Measurements from ENCODE around the gene BCAS4.

DNA sequence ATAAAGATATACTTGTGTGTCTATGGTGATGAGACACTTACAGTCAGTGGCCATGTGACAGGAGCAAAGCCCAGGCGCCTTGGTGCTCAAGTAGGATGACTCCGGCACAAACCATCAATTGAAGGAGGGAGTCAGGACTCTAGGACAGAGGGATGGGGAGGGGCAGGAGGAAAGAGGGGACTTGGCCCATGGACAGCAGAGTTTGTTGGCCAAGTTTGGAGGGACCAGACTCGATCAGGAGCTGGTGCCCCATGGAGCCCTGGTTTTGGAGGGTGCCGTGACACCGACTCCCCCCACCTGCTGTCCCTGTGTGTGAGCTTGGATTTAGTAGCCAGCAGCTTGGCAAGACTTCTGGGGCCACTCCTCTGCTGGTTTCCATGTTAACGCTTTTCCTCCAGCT is 70.3 kb downstream of the BCAS4 start:
- TF ChIP-seq, protein P1, sequence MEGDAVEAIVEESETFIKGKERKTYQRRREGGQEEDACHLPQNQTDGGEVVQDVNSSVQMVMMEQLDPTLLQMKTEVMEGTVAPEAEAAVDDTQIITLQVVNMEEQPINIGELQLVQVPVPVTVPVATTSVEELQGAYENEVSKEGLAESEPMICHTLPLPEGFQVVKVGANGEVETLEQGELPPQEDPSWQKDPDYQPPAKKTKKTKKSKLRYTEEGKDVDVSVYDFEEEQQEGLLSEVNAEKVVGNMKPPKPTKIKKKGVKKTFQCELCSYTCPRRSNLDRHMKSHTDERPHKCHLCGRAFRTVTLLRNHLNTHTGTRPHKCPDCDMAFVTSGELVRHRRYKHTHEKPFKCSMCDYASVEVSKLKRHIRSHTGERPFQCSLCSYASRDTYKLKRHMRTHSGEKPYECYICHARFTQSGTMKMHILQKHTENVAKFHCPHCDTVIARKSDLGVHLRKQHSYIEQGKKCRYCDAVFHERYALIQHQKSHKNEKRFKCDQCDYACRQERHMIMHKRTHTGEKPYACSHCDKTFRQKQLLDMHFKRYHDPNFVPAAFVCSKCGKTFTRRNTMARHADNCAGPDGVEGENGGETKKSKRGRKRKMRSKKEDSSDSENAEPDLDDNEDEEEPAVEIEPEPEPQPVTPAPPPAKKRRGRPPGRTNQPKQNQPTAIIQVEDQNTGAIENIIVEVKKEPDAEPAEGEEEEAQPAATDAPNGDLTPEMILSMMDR (IDR thresholded peaks at IDR 0.05), result no peak
- no peak for TF ChIP-seq POLR2A (IDR thresholded peaks at IDR 0.05)
